ENCODE measurements around the gene TMEM169. TPM values are rescaled to one million over a fixed set of nuclear protein-coding genes. Genes with fewer than 3 reads are reported as not detected.

TMEM169 gene
- total and polyA plus RNA-seq, 2 donors (not counting 1 experiment from before 2014, with no cell fraction given) = 0.28 to 0.84 TPM

GRCh38 chr2:216119146-216119545 lies 37.4 kb downstream of the TMEM169 start:
- no CpG with 5 or more reads among the region's 2 CpGs for WGBS (ENCODE audit: insufficient coverage)
- ChIA-PET POLR2A (interaction anchor here (0.7 kb wide), 1 partner anchor 16 kb away, joined by 3 read pairs; no protein-coding TSS in a partner anchor), CTCF (interaction anchor here (0.7 kb wide), 1 partner anchor 84 kb away, joined by 3 read pairs; no protein-coding TSS in a partner anchor)
- ATAC-seq (ENCODE audit: low read depth) = no peak
- Mint-ChIP-seq H3K4me3 (no peak overlapping the region), H3K9me3 (ENCODE audit: insufficient read depth) (no peaks in the 10 kb centered on the region), H3K27me3 (no peaks in the 10 kb centered on the region), H3K4me1 (peaks cover 34% of the 10 kb centered on the region), H3K27ac (no peak overlapping the region)
- Histone ChIP-seq H3K27me3 (replicated peaks in 1 of 4; ENCODE audit: control extremely low read depth in 1 of 4, control insufficient read depth in 3 of 4, insufficient read depth in 4 of 4, low read length in 3 of 4) (no peaks in the 10 kb centered on the region), H3K79me2 (ENCODE audit: control insufficient read depth, insufficient read depth, low read length) (peaks cover 93% of the 10 kb centered on the region), H4K20me1 (ENCODE audit: control insufficient read depth, insufficient read depth, low read length, poor library complexity, severe bottlenecking) (peaks cover 38% of the 10 kb centered on the region), H3K9me3 (ENCODE audit: control extremely low read depth in 1 of 3, control insufficient read depth in 2 of 3, insufficient read depth in 1 of 3, low read length in 2 of 3) (no peaks in the 10 kb centered on the region), H3K27ac (ENCODE audit: low read length in 2 of 2) (no peak overlapping the region), H3K4me3 (ENCODE audit: control extremely low read depth in 1 of 5, extremely low read depth in 1 of 5, insufficient read depth in 1 of 5, low read depth in 2 of 5, low read length in 4 of 5) (no peak overlapping the region), H3K4me2 (replicated peaks; ENCODE audit: low read depth, low read length, poor library complexity, severe bottlenecking) (no peak overlapping the region), H3K9ac (ENCODE audit: low read length) (no peak overlapping the region), H3K36me3 (replicated peaks in 1 of 2; ENCODE audit: control extremely low read depth in 1 of 2, control insufficient read depth in 1 of 2, extremely low read depth in 1 of 2, insufficient read depth in 2 of 2, low read length in 1 of 2) (peaks cover 15 to 80% of the 10 kb centered on the region in 2 experiments), H2AFZ (ENCODE audit: insufficient read depth, low read depth, low read length, poor library complexity, severe bottlenecking) (no peak overlapping the region), H3K4me1 (ENCODE audit: control insufficient read depth in 2 of 2, insufficient read depth in 2 of 2, low read length in 2 of 2) (peaks cover 12 to 14% of the 10 kb centered on the region in 2 donors)
- intact Hi-C loops (cut with micrococcal nuclease) = no loop called here
- DNase-seq = no peak
- TF ChIP-seq CTCF (IDR thresholded peaks at IDR 0.05) = no peak

GRCh38 chr2:216119986-216120385 lies 38.3 kb downstream of the TMEM169 start:
- no peak overlapping the region for H3K4me3 ChIP-seq (ENCODE audit: control extremely low read depth in 1 of 5, extremely low read depth in 1 of 5, insufficient read depth in 1 of 5, low read depth in 2 of 5, low read length in 4 of 5)
- no peak for ATAC-seq (ENCODE audit: low read depth)
- peaks cover 5 to 8% of the 10 kb centered on the region in 2 donors for H3K4me1 ChIP-seq (ENCODE audit: control insufficient read depth in 2 of 2, insufficient read depth in 2 of 2, low read length in 2 of 2)
- POLR2A ChIA-PET = interaction anchor here (0.7 kb wide), 1 partner anchor 59 kb away, joined by 4 read pairs; no protein-coding TSS in a partner anchor
- no peak overlapping the region for H3K9ac ChIP-seq (ENCODE audit: low read length)
- no peaks in the 10 kb centered on the region for H3K9me3 ChIP-seq (ENCODE audit: control extremely low read depth in 1 of 3, control insufficient read depth in 2 of 3, insufficient read depth in 1 of 3, low read length in 2 of 3)
- Mint-ChIP-seq H3K4me1 (peaks cover 26% of the 10 kb centered on the region), H3K27ac (no peak overlapping the region), H3K4me3 (no peak overlapping the region), H3K9me3 (ENCODE audit: insufficient read depth) (no peaks in the 10 kb centered on the region), H3K27me3 (no peaks in the 10 kb centered on the region)
- H4K20me1 ChIP-seq (ENCODE audit: control insufficient read depth, insufficient read depth, low read length, poor library complexity, severe bottlenecking) = peaks cover 41% of the 10 kb centered on the region
- H2AFZ ChIP-seq (ENCODE audit: insufficient read depth, low read depth, low read length, poor library complexity, severe bottlenecking) = no peak overlapping the region
- no CpG with 5 or more reads among the region's 3 CpGs for WGBS (ENCODE audit: insufficient coverage)
- CTCF ChIA-PET = no interaction called here
- intact Hi-C loops (cut with micrococcal nuclease) = no loop called here
- H3K27me3 ChIP-seq (replicated peaks in 1 of 4; ENCODE audit: control extremely low read depth in 1 of 4, control insufficient read depth in 3 of 4, insufficient read depth in 4 of 4, low read length in 3 of 4) = no peaks in the 10 kb centered on the region
- H3K27ac ChIP-seq (ENCODE audit: low read length in 2 of 2) = no peak overlapping the region
- peaks cover 15 to 84% of the 10 kb centered on the region in 2 experiments for H3K36me3 ChIP-seq (replicated peaks in 1 of 2; ENCODE audit: control extremely low read depth in 1 of 2, control insufficient read depth in 1 of 2, extremely low read depth in 1 of 2, insufficient read depth in 2 of 2, low read length in 1 of 2)
- peaks cover 95% of the 10 kb centered on the region for H3K79me2 ChIP-seq (ENCODE audit: control insufficient read depth, insufficient read depth, low read length)
- DNase-seq = no peak
- H3K4me2 ChIP-seq (replicated peaks; ENCODE audit: low read depth, low read length, poor library complexity, severe bottlenecking) = no peak overlapping the region
- TF ChIP-seq EZH2 (IDR thresholded peaks at IDR 0.05; ENCODE audit: borderline replicate concordance, insufficient read depth, low read depth, low read length, poor library complexity, severe bottlenecking) = no peak
- TF ChIP-seq CTCF (IDR thresholded peaks at IDR 0.05) = no peak
